H1 (cell line): ENCODE results near the gene CHN2. TPM values are rescaled to one million over a fixed set of nuclear protein-coding genes. Genes with fewer than 3 reads are reported as not detected.
A peak's percentile ranks its signal among the peaks of the same experiment; 100 is the strongest.

ENCODE experiments used
- CTCF ChIA-PET: fragments of 300-600 bp; sonication (Branson Sonifier 250); formaldehyde crosslinking; loops from one replicate; lab custom pipeline; 2021; ENCODE audit not compliant: partially characterized antibody; lab: Charles Lee
- POLR2A ChIA-PET: fragments of 300-600 bp; sonication (Branson Sonifier 250); formaldehyde crosslinking; loops from one replicate; lab custom pipeline; 2021; ENCODE audit warnings: inconsistent platforms; ENCODE audit not compliant: partially characterized antibody; lab: Charles Lee
- DNase-seq, 2 experiments: peaks; one replicate each; pipeline versions ENCODE4 v3.0.0 to v3.0.0-alpha.2; 2010 to 2022; ENCODE audit warnings: low spot score in 2 of 2, low read depth in 1 of 2, mixed read lengths in 1 of 2
- FAIRE-seq: peaks from 2 replicates; lab custom pipeline; 2011; peaks lifted over from hg19 to GRCh38; lab: Jason Lieb, UNC
- H2AFZ ChIP-seq: 2 replicates; pipeline ENCODE4 v1.8.1; 2012; ENCODE audit warnings: low read length, inconsistent platforms
- H2AK5ac ChIP-seq: 2 replicates; pipeline ENCODE4 v1.6.1; 2013; ENCODE audit warnings: low read depth, low read length
- H2BK120ac ChIP-seq: replicated peaks from 2 replicates; pipeline ENCODE3; 2013; ENCODE audit warnings: low read depth, low read length, inconsistent platforms
- H2BK12ac ChIP-seq: 2 replicates; pipeline ENCODE4 v1.6.1; 2013; ENCODE audit warnings: low read depth, low read length
- H2BK15ac ChIP-seq: 2 replicates; pipeline ENCODE4 v1.6.1; 2013; ENCODE audit warnings: low read length
- H2BK20ac ChIP-seq: 2 replicates; pipeline ENCODE4 v1.6.1; 2013; ENCODE audit warnings: low read length
- H2BK5ac ChIP-seq: 2 replicates; pipeline ENCODE4 v1.6.1; 2013; ENCODE audit warnings: low read depth, low read length
- H3K14ac ChIP-seq: 2 replicates; pipeline ENCODE4 v1.6.1; 2013; ENCODE audit warnings: inconsistent platforms; ENCODE audit not compliant: insufficient read length
- H3K18ac ChIP-seq: 2 replicates; pipeline ENCODE4 v1.6.1; 2013; ENCODE audit warnings: low read length; ENCODE audit errors: extremely low read depth
- H3K23ac ChIP-seq: 2 replicates; pipeline ENCODE4 v1.6.1; 2013; ENCODE audit warnings: inconsistent platforms; ENCODE audit not compliant: insufficient read length
- H3K23me2 ChIP-seq: 2 replicates; pipeline ENCODE4 v1.6.1; 2013; ENCODE audit warnings: low read depth, low read length
- H3K27ac ChIP-seq: 2 replicates; pipeline ENCODE4 v1.6.1; 2011; ENCODE audit warnings: low read depth, low read length, inconsistent platforms
- H3K27me3 ChIP-seq, 4 experiments: replicated peaks in 1 of 4; 1 replicate in 1 of 4; 2 replicates in 3 of 4; pipeline versions ENCODE4 v1.6.1 to v1.8.1; 2011 to 2013; ENCODE audit warnings: low read length in 3 of 4, mild to moderate bottlenecking in 3 of 4, inconsistent platforms in 2 of 4, mixed read lengths in 2 of 4, moderate library complexity in 1 of 4; ENCODE audit not compliant: control insufficient read depth in 3 of 4, insufficient read depth in 3 of 4; ENCODE audit errors: extremely low read depth in 1 of 4
- H3K36me3 ChIP-seq, 4 experiments: 2 replicates each; pipeline versions ENCODE4 v1.6.1 to v1.8.1; 2011 to 2013; ENCODE audit warnings: mild to moderate bottlenecking in 4 of 4, low read length in 3 of 4, moderate library complexity in 2 of 4, control low read depth in 1 of 4, inconsistent platforms in 1 of 4; ENCODE audit not compliant: insufficient read depth in 4 of 4, control insufficient read depth in 2 of 4
- H3K4ac ChIP-seq: replicated peaks from 2 replicates; pipeline ENCODE3; 2013; ENCODE audit warnings: low read length, low read depth, mixed read lengths, inconsistent platforms; ENCODE audit not compliant: insufficient read length
- H3K4me1 ChIP-seq, 4 experiments: replicated peaks in 1 of 4; 1 replicate in 1 of 4; 2 replicates in 3 of 4; pipeline versions ENCODE4 v1.6.1 to v1.8.1; 2011 to 2013; ENCODE audit warnings: low read length in 3 of 4, inconsistent platforms in 2 of 4, mixed read lengths in 1 of 4; ENCODE audit not compliant: insufficient read depth in 4 of 4, control insufficient read depth in 3 of 4
- H3K4me2 ChIP-seq, 2 experiments: 2 replicates each; pipeline versions ENCODE4 v1.6.1 to v1.8.1; 2011 to 2013; ENCODE audit warnings: low read depth in 2 of 2, low read length in 2 of 2, control low read depth in 1 of 2, inconsistent platforms in 1 of 2, mild to moderate bottlenecking in 1 of 2; ENCODE audit not compliant: insufficient read depth in 1 of 2
- H3K4me3 ChIP-seq, 4 experiments: fragments of 200-600, 300-600 bp in 1 of 4; sonication (generic), shearing (Covaris generic), sonication (Bioruptor Twin) in 1 of 4; 2 replicates each; pipeline versions ENCODE4 v1.5.1 to v1.8.1; 2011 to 2016; ENCODE audit warnings: low read length in 4 of 4, low read depth in 3 of 4, control low read depth in 2 of 4, inconsistent platforms in 2 of 4, mild to moderate bottlenecking in 2 of 4, mixed read lengths in 1 of 4, moderate library complexity in 1 of 4; ENCODE audit not compliant: insufficient read depth in 2 of 4; ENCODE audit errors: extremely low read depth in 1 of 4
- H3K56ac ChIP-seq: replicated peaks from 2 replicates; pipeline ENCODE3; 2013; ENCODE audit warnings: low read depth, mild to moderate bottlenecking, mixed read lengths, low read length, inconsistent platforms; ENCODE audit not compliant: insufficient read length
- H3K79me1 ChIP-seq: 2 replicates; pipeline ENCODE4 v1.6.1; 2013; ENCODE audit warnings: low read depth, low read length, control low read depth
- H3K79me2 ChIP-seq, 2 experiments: 2 replicates each; pipeline versions ENCODE4 v1.6.1 to v1.8.1; 2012 to 2013; ENCODE audit warnings: low read length in 2 of 2, mild to moderate bottlenecking in 2 of 2, inconsistent platforms in 1 of 2; ENCODE audit not compliant: insufficient read depth in 2 of 2, control insufficient read depth in 1 of 2
- H3K9ac ChIP-seq, 4 experiments: replicated peaks in 1 of 4; 1 replicate in 1 of 4; 2 replicates in 3 of 4; pipeline versions ENCODE4 v1.6.1 to v1.8.1; 2011 to 2013; ENCODE audit warnings: low read depth in 3 of 4, low read length in 3 of 4, control low read depth in 2 of 4, mild to moderate bottlenecking in 2 of 4, moderate library complexity in 2 of 4, inconsistent platforms in 1 of 4; ENCODE audit errors: extremely low read depth in 1 of 4
- H3K9me3 ChIP-seq, 2 experiments: 2 replicates each; pipeline versions ENCODE4 v1.6.1 to v1.8.1; 2012 to 2013; ENCODE audit warnings: mild to moderate bottlenecking in 2 of 2, moderate library complexity in 2 of 2, control low read depth in 1 of 2, inconsistent platforms in 1 of 2, low read depth in 1 of 2, low read length in 1 of 2, mixed read lengths in 1 of 2; ENCODE audit not compliant: insufficient read depth in 2 of 2
- H4K20me1 ChIP-seq, 2 experiments: replicated peaks in 1 of 2; 2 replicates each; pipeline versions ENCODE3 to v1.8.1; 2011 to 2013; ENCODE audit warnings: inconsistent platforms in 2 of 2, low read length in 2 of 2, mild to moderate bottlenecking in 1 of 2; ENCODE audit not compliant: insufficient read depth in 2 of 2, control insufficient read depth in 1 of 2
- H4K5ac ChIP-seq: 2 replicates; pipeline ENCODE4 v1.6.1; 2013; ENCODE audit warnings: low read length, low read depth, mixed read lengths, inconsistent platforms; ENCODE audit not compliant: insufficient read length
- H4K8ac ChIP-seq: 2 replicates; pipeline ENCODE4 v1.8.0; 2013; ENCODE audit warnings: mild to moderate bottlenecking, moderate library complexity, low read length, inconsistent platforms; ENCODE audit not compliant: insufficient read depth; ENCODE audit errors: extremely low read depth
- H4K91ac ChIP-seq: replicated peaks from 2 replicates; pipeline ENCODE3; 2013; ENCODE audit warnings: low read length, mixed read lengths, inconsistent platforms; ENCODE audit not compliant: insufficient read length
- CTBP2 ChIP-seq: IDR thresholded peaks from 2 replicates; pipeline ENCODE4 v1.7.0; 2011; ENCODE audit warnings: borderline replicate concordance, mild to moderate bottlenecking, moderate library complexity, mixed read lengths, low read length; ENCODE audit not compliant: insufficient read depth, insufficient read length
- FOSL1 ChIP-seq: IDR thresholded peaks from 2 replicates; pipeline ENCODE4 v1.6.1; 2011; ENCODE audit warnings: mild to moderate bottlenecking, low read depth, low read length, moderate library complexity; ENCODE audit not compliant: insufficient read depth
- RNF2 ChIP-seq: fragments of 200-900, 300-1000 bp; sonication (generic); IDR thresholded peaks from 2 replicates; pipeline ENCODE4 v1.7.1; 2016; ENCODE audit warnings: borderline replicate concordance, low read depth, mild to moderate bottlenecking, antibody characterized with exemption, low read length; ENCODE audit not compliant: poor library complexity, severe bottlenecking; ENCODE audit errors: missing control alignments
- SUZ12 ChIP-seq: fragments of 200-600 bp; sonication (generic); IDR thresholded peaks from 2 replicates; pipeline ENCODE4 v1.6.1; 2012; ENCODE audit warnings: mild to moderate bottlenecking, inconsistent platforms, low read length, moderate library complexity, mixed read lengths
- WGBS, 2 experiments: shearing (Covaris generic) in 1 of 2; methylation state at CpG; one replicate each; pipeline versions ENCODE4 v1.1.6 to v1.1.7; 2013 to 2015; ENCODE audit warnings: low lambda C conversion rate in 2 of 2, mixed read lengths in 2 of 2, inconsistent platforms in 1 of 2, low coverage in 1 of 2, missing lambda C conversion rate in 1 of 2; ENCODE audit not compliant: insufficient replicate concordance in 2 of 2, insufficient coverage in 1 of 2, insufficient read length in 1 of 2; ENCODE audit errors: extremely low coverage in 1 of 2, missing lambda C conversion rate in 1 of 2; 5-methylcytosine and 5-hydroxymethylcytosine counted together
- polyA plus RNA-seq, 7 experiments: library from polyadenylated mRNA; depleted of rRNA in 3 of 7; stranded (reverse) in 5 of 7; unstranded in 2 of 7; fragments of >200 nt in 5 of 7; fragments of 200-250 nt in 2 of 7; gene quantifications; 1 replicate in 5 of 7; 2 replicates in 1 of 7; 4 replicates in 1 of 7; pipeline versions ENCODE4 v1.2.1 to v1.2.3, GENCODE V29; 2011 to 2013; ENCODE audit warnings: missing spikeins in 2 of 7, mixed read lengths in 2 of 7
- total RNA-seq: library from RNA; stranded (reverse); fragmentation: NEBNext Ultra II Directional; extraction: Animal tissue kit (Norgen Biotek cat#: 25700); gene quantifications from 2 replicates; pipeline ENCODE4 v1.2.1, GENCODE V29; 2021

CHN2 gene
- total and polyA plus RNA-seq, 2 of the 8 experiments (the other 6 are each of a cell fraction or from before 2014, with no cell fraction given): 2.9 to 4.8 TPM

DNA sequence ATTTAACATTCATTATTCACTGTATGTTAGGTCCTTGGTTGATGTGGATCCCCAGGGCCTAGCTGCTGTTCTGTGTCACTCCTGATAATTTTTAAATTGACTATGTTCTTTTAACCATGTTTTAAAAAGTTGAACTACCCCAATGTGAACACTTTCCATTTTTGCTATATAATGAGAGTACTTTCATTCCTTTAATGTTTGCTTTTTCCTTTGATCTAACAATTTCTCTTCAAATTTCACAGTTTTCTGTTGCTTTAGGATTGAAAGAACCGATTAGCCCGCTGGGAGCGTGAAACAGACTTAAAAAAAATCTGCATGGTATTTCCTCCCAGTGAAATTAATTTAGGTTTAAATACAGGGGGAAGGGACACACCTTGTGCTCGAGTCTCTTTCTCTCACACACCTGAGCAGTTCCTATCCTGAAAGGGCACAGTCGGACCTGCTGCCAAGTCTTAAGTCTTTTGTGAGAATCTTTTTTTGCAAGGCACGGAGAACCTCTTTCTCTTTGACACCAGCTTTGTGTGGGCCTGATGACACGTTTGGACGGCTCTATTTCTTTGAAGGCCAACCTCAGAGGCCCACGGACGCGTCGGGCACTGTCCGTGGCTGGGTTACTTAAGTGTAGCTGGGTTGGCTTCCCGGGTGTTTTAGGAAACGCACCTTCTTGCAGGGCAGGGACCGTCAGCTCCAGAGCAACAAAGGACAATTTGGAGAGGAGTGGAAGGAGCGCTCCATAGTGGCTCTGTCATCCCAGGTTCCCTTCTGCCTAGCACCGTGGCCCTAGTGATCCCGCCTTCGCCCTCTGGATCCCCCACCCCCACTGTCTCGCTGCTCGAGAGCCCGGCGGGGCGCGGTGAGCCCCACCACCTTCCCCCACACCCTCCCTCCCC is 1.0 kb upstream of the CHN2 start:
- Histone ChIP-seq H3K9ac (no peak overlapping the region; a peak in 1 of 7 replicates), H3K27ac (no peak overlapping the region), H2BK5ac (no peak overlapping the region), H4K8ac (no peak overlapping the region), H2BK120ac (no peak overlapping the region), H3K79me1 (no peaks in the 10 kb centered on the region), H4K91ac (no peak overlapping the region), H3K36me3 (no peaks in the 10 kb centered on the region), H3K27me3 (peaks cover 17 to 62% (median 50%) of the 10 kb centered on the region in 4 experiments), H3K56ac (no peak overlapping the region), H3K4ac (no peak overlapping the region), H2BK15ac (no peak overlapping the region; the same call in 1 of the 2 replicates), H3K4me1 (peaks cover 7 to 14% (median 8%) of the 10 kb centered on the region in 4 experiments; a peak in 5 of 7 replicates), H4K5ac (no peak overlapping the region), H4K20me1 (peaks cover 0 to 2% of the 10 kb centered on the region in 2 experiments), H3K79me2 (no peaks in the 10 kb centered on the region), H3K4me3 (peak overlapping the region; percentile 38 to 72 (median 51)), H3K23me2 (peaks cover 14% of the 10 kb centered on the region), H2BK20ac (no peak overlapping the region), H3K4me2 (peak overlapping the region; percentile 94 to 99), H2BK12ac (no peak overlapping the region), H2AK5ac (no peak overlapping the region), H3K18ac (no peak overlapping the region), H3K14ac (no peak overlapping the region), H2AFZ (no peak overlapping the region), H3K23ac (no peak overlapping the region), H3K9me3 (no peaks in the 10 kb centered on the region)
- no peak for TF ChIP-seq FOSL1
- 0 out of 2 replicates have a peak, but pooled peaks have one; percentile 12 for TF ChIP-seq SUZ12
- TF ChIP-seq CTBP2: no peak
- peak; percentile 9 for TF ChIP-seq RNF2
- DNase-seq (no peak), FAIRE-seq (no peak)
- WGBS, 2 experiments: 7% methylated on average over 20 of the region's 26 CpGs; no CpG with 5 or more reads in 1 of the 2 experiments
- ChIA-PET POLR2A (interaction anchor here (0.6 kb wide), 2 partner anchors 23 to 45 kb away, joined by 3 read pairs; no protein-coding TSS in a partner anchor), CTCF (interaction anchor here (0.8 to 0.9 kb wide), 2 partner anchors 39 to 214 kb away, joined by 3 read pairs; no protein-coding TSS in a partner anchor)
